Endothelial cell of umbilical vein (primary cell): Measurements from ENCODE around the gene MYH10. TPM values are rescaled to one million over a fixed set of nuclear protein-coding genes. Genes with fewer than 3 reads are reported as not detected.

Experiments
- BruUV-seq: library from RNA; stranded (reverse); fragments of 400-500 nt; replicated peaks from 2 replicates; lab custom pipeline; 2021; lab: Mats Ljungman, UMichigan
- CTCF ChIA-PET: fragments of 300-600, 350-600 bp; sonication (Branson Sonifier 250); formaldehyde crosslinking; loops from one replicate; lab custom pipeline; 2021; ENCODE audit warnings: antibody characterized with exemption, inconsistent platforms; lab: Charles Lee
- POLR2A ChIA-PET: fragments of 300-600, 350-600 bp; sonication (Branson Sonifier 250); formaldehyde crosslinking; loops from one replicate; lab custom pipeline; 2021; ENCODE audit warnings: antibody characterized with exemption, inconsistent platforms; lab: Charles Lee
- DNase-seq: peaks from one replicate; pipeline ENCODE4 v3.0.0-alpha.2; 2011; ENCODE audit warnings: low read depth, low spot score
- FAIRE-seq: peaks from 2 replicates; lab custom pipeline; 2011; peaks lifted over from hg19 to GRCh38; lab: Jason Lieb, UNC
- H2AFZ ChIP-seq: 2 replicates; pipeline ENCODE4 v1.6.0; 2012; ENCODE audit warnings: low read depth, low read length, control low read depth, inconsistent platforms
- H3K27ac ChIP-seq: 2 replicates; pipeline ENCODE4 v1.5.1; 2011; ENCODE audit warnings: low read depth, mild to moderate bottlenecking, control low read depth, low read length, moderate library complexity; ENCODE audit not compliant: insufficient read depth
- H3K27me3 ChIP-seq, 2 experiments: 2 replicates each; pipeline versions ENCODE4 v1.6.0 to v1.6.1; 2011; ENCODE audit warnings: low read length in 2 of 2, mixed read lengths in 1 of 2; ENCODE audit not compliant: control insufficient read depth in 2 of 2, insufficient read depth in 2 of 2
- H3K36me3 ChIP-seq, 2 experiments: 2 replicates in 1 of 2; 3 replicates in 1 of 2; pipeline ENCODE4 v1.5.1; 2011; ENCODE audit warnings: low read length in 2 of 2, mild to moderate bottlenecking in 1 of 2, moderate library complexity in 1 of 2; ENCODE audit not compliant: control insufficient read depth in 2 of 2, insufficient read depth in 2 of 2; ENCODE audit errors: extremely low read depth in 1 of 2
- H3K4me1 ChIP-seq: 3 replicates; pipeline ENCODE4 v1.5.1; 2011; ENCODE audit warnings: mild to moderate bottlenecking, low read length; ENCODE audit not compliant: control insufficient read depth, insufficient read depth; ENCODE audit errors: extremely low read depth
- H3K4me2 ChIP-seq: 2 replicates; pipeline ENCODE4 v1.6.1; 2011; ENCODE audit warnings: low read length, control low read depth, mixed read lengths; ENCODE audit not compliant: insufficient read depth
- H3K4me3 ChIP-seq, 3 experiments: fragments of 200-600 bp in 1 of 3; sonication (generic), shearing (Covaris generic) in 1 of 3; replicated peaks in 1 of 3; 2 replicates each; pipeline ENCODE4 v1.5.1; 2011 to 2016; ENCODE audit warnings: control low read depth in 3 of 3, low read length in 3 of 3, mild to moderate bottlenecking in 2 of 3, inconsistent platforms in 1 of 3, low read depth in 1 of 3, moderate library complexity in 1 of 3; ENCODE audit not compliant: insufficient read depth in 1 of 3
- H3K79me2 ChIP-seq: 2 replicates; pipeline ENCODE4 v1.6.0; 2012; ENCODE audit warnings: low read length, inconsistent platforms; ENCODE audit not compliant: control insufficient read depth, insufficient read depth
- H3K9ac ChIP-seq: replicated peaks from 2 replicates; pipeline ENCODE3; 2011; ENCODE audit warnings: low read length, control low read depth; ENCODE audit not compliant: insufficient read depth; ENCODE audit errors: extremely low read depth
- H3K9me1 ChIP-seq: replicated peaks from 3 replicates; pipeline ENCODE4 v1.6.0; 2011; ENCODE audit warnings: mild to moderate bottlenecking, low read length; ENCODE audit not compliant: control insufficient read depth, insufficient read depth; ENCODE audit errors: extremely low read depth
- H3K9me3 ChIP-seq: replicated peaks from 2 replicates; pipeline ENCODE4 v1.5.1; 2012; ENCODE audit warnings: low read length, inconsistent platforms; ENCODE audit not compliant: control insufficient read depth, insufficient read depth
- H4K20me1 ChIP-seq: replicated peaks from 2 replicates; pipeline ENCODE3; 2011; ENCODE audit warnings: mild to moderate bottlenecking, low read length; ENCODE audit not compliant: control insufficient read depth, insufficient read depth; ENCODE audit errors: extremely low read depth
- CTCF ChIP-seq, 2 donors: IDR thresholded peaks; 1 replicate in 1 of 2; 2 replicates in 1 of 2; pipeline ENCODE4 v1.5.1; 2011; ENCODE audit warnings: low read length in 2 of 2, mild to moderate bottlenecking in 2 of 2, moderate library complexity in 2 of 2, control low read depth in 1 of 2, inconsistent platforms in 1 of 2, low read depth in 1 of 2; ENCODE audit not compliant: insufficient read depth in 1 of 2; ENCODE audit errors: extremely low read depth in 1 of 2
- EZH2 ChIP-seq: IDR thresholded peaks from 2 replicates; pipeline ENCODE4 v1.6.1; 2012; ENCODE audit warnings: borderline replicate concordance, low read depth, mild to moderate bottlenecking, moderate library complexity, low read length, inconsistent platforms; ENCODE audit not compliant: severe bottlenecking
- FOS ChIP-seq: IDR thresholded peaks from 2 replicates; pipeline ENCODE4 v1.6.1; 2011; ENCODE audit warnings: mild to moderate bottlenecking, low read length, moderate library complexity, borderline replicate concordance; ENCODE audit not compliant: insufficient read depth
- GATA2 ChIP-seq: IDR thresholded peaks from 2 replicates; pipeline ENCODE4 v1.7.0; 2011; ENCODE audit warnings: low read depth, mild to moderate bottlenecking, moderate library complexity, mixed read lengths, low read length; ENCODE audit not compliant: insufficient read length, insufficient read depth
- JUN ChIP-seq: IDR thresholded peaks from 2 replicates; pipeline ENCODE4 v1.6.1; 2011; ENCODE audit warnings: borderline replicate concordance, low read depth; ENCODE audit not compliant: insufficient read length, insufficient read depth
- MYC ChIP-seq: IDR thresholded peaks from one replicate; pipeline ENCODE4 v1.6.1; 2011; ENCODE audit warnings: mild to moderate bottlenecking, low read depth, low read length
- POLR2A ChIP-seq: IDR thresholded peaks from 2 replicates; pipeline ENCODE4 v1.6.1; 2012; ENCODE audit warnings: low read depth, mild to moderate bottlenecking, control low read depth, low read length
- POLR2AphosphoS5 ChIP-seq: IDR thresholded peaks from 2 replicates; pipeline ENCODE4 v1.6.1; 2012; ENCODE audit warnings: low read depth, mild to moderate bottlenecking, control low read depth, low read length, moderate library complexity; ENCODE audit not compliant: insufficient read depth
- dilution Hi-C: fragments of 300-500 bp; cut with MboI; formaldehyde crosslinking; loops from one replicate; pipeline ENCODE4 v1.15.0; 2019; ENCODE audit warnings: low sequenced_read_pairs; ENCODE audit not compliant: extremely low pct_ligation_motif_present
- intact Hi-C: fragments of 100-400 bp; cut with micrococcal nuclease; formaldehyde crosslinking; loops from one replicate; pipeline ENCODE4 v1.10.0; 2022
- polyA plus RNA-seq, 4 experiments: library from polyadenylated mRNA; depleted of rRNA in 3 of 4; stranded (reverse) in 3 of 4; unstranded in 1 of 4; fragments of >200 nt; gene quantifications; 2 replicates each; pipeline versions ENCODE4 v1.2.1 to v1.2.3, GENCODE V29; 2011 to 2012; ENCODE audit warnings: missing spikeins in 1 of 4
- total RNA-seq: library from RNA; stranded (reverse); gene quantifications from 2 replicates; pipeline ENCODE4 v1.2.3, GENCODE V29; 2021
- TF ChIP-seq, protein P1 (sequence below): IDR thresholded peaks from 2 replicates; pipeline ENCODE4 v1.6.1; 2011; ENCODE audit not compliant: insufficient read depth, insufficient read length

MYH10 gene
- total and polyA plus RNA-seq, 2 donors (not counting 3 experiments of a cell fraction or from before 2014, with no cell fraction given), result 73.4 to 232 TPM

DNA sequence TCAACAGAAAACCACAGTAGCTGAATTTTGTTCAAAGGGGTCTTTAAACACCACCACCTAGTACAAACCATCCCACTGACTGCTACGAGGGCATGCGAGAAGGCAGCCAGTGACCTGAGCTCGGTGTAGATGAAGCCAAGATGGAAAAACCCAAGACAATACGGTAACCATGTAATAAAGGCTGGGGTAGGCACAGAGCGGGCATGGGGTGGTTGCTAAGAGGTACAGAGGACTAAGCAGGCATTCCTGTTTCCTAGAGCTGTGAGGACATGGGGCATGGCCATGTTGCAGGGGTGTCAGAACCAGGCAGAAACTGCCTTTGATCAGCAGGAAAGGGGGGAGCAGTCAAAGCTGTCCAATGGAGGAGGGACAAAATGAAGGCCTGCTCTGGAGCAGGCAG is 142.8 kb downstream of the MYH10 start:
- Histone ChIP-seq H3K27me3 (no peaks in the 10 kb centered on the region), H3K4me3 (no peak overlapping the region), H3K9me1 (no peaks in the 10 kb centered on the region), H4K20me1 (no peaks in the 10 kb centered on the region), H3K4me1 (no peaks in the 10 kb centered on the region), H3K4me2 (no peak overlapping the region), H2AFZ (no peak overlapping the region), H3K79me2 (no peaks in the 10 kb centered on the region), H3K9me3 (no peaks in the 10 kb centered on the region), H3K9ac (no peak overlapping the region), H3K36me3 (peaks cover 22 to 60% of the 10 kb centered on the region in 2 experiments), H3K27ac (no peak overlapping the region)
- BruUV-seq, result no TSS peak
- no peak for FAIRE-seq
- no peak for DNase-seq
- intact Hi-C loops (no loop called here), dilution Hi-C loops (no loop called here)
- ChIA-PET CTCF (interaction anchor here (1.0 to 1.3 kb wide), 2 partner anchors 9 to 298 kb away, joined by 3 read pairs; no protein-coding TSS in a partner anchor), POLR2A (no interaction called here)
- TF ChIP-seq, protein P1, sequence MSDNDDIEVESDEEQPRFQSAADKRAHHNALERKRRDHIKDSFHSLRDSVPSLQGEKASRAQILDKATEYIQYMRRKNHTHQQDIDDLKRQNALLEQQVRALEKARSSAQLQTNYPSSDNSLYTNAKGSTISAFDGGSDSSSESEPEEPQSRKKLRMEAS, result no peak
- TF ChIP-seq FOS, result no peak
- no peak for TF ChIP-seq POLR2A
- TF ChIP-seq POLR2AphosphoS5, result no peak
- no peak for TF ChIP-seq MYC
- TF ChIP-seq CTCF (IDR thresholded peaks at IDR 0.05; ENCODE audit: extremely low read depth in 1 of 2, insufficient read depth in 1 of 2, low read depth in 1 of 2, low read length in 2 of 2), result no peak
- TF ChIP-seq EZH2, result no peak
- no peak for TF ChIP-seq JUN
- no peak for TF ChIP-seq GATA2
